ENCODE data around the gene TRHDE. TPM values are rescaled to one million over a fixed set of nuclear protein-coding genes. Genes with fewer than 3 reads are reported as not detected.

The TRHDE gene
- total RNA-seq, 1 donor from 2014 or later = 0.51 TPM

GRCh38 chr12:72574138-72574537 is 302.0 kb downstream of the TRHDE start:
- H3K4me1 Mint-ChIP-seq = no peaks in the 10 kb centered on the region
- no peak for DNase-seq (ENCODE audit: low read depth, low spot score)
- no peak for TF ChIP-seq CTCF (conservative IDR thresholded peaks at IDR 0.05)
- no peaks in the 10 kb centered on the region for H3K27me3 Mint-ChIP-seq (ENCODE audit: low read depth)
- no peak overlapping the region for H3K27ac Mint-ChIP-seq (ENCODE audit: unreplicated experiment)
- no peak overlapping the region for H3K4me3 Mint-ChIP-seq
- no peaks in the 10 kb centered on the region for H3K9me3 Mint-ChIP-seq
- H3K36me3 Mint-ChIP-seq (ENCODE audit: low read depth) = no peaks in the 10 kb centered on the region

- DNase-seq (ENCODE audit: low read depth, low spot score) = no peak
- no peaks in the 10 kb centered on the region for H3K36me3 Mint-ChIP-seq (ENCODE audit: low read depth)
- no peaks in the 10 kb centered on the region for H3K27me3 Mint-ChIP-seq (ENCODE audit: low read depth)
These were observed 306.2 kb downstream of the TRHDE start for GRCh38 chr12:72578327-72578726.

GRCh38 chr12:72586456-72586855 is 314.3 kb downstream of the TRHDE start:
- no peak overlapping the region for H3K4me3 Mint-ChIP-seq
- no peak overlapping the region for H3K27ac Mint-ChIP-seq (ENCODE audit: unreplicated experiment)
- no peak for TF ChIP-seq CTCF (conservative IDR thresholded peaks at IDR 0.05)
- DNase-seq (ENCODE audit: low read depth, low spot score) = no peak
- H3K36me3 Mint-ChIP-seq (ENCODE audit: low read depth) = no peaks in the 10 kb centered on the region
- peaks cover 3% of the 10 kb centered on the region for H3K9me3 Mint-ChIP-seq
- H3K27me3 Mint-ChIP-seq (ENCODE audit: low read depth) = no peaks in the 10 kb centered on the region
- H3K4me1 Mint-ChIP-seq = no peaks in the 10 kb centered on the region

More at GRCh38 chr12:72578327-72578726, 306.2 kb downstream of the TRHDE start:
- H3K4me3 Mint-ChIP-seq = no peak overlapping the region
- no peak for TF ChIP-seq CTCF (conservative IDR thresholded peaks at IDR 0.05)
- no peak overlapping the region for H3K27ac Mint-ChIP-seq (ENCODE audit: unreplicated experiment)
- no peaks in the 10 kb centered on the region for H3K9me3 Mint-ChIP-seq
- no peaks in the 10 kb centered on the region for H3K4me1 Mint-ChIP-seq

DNA sequence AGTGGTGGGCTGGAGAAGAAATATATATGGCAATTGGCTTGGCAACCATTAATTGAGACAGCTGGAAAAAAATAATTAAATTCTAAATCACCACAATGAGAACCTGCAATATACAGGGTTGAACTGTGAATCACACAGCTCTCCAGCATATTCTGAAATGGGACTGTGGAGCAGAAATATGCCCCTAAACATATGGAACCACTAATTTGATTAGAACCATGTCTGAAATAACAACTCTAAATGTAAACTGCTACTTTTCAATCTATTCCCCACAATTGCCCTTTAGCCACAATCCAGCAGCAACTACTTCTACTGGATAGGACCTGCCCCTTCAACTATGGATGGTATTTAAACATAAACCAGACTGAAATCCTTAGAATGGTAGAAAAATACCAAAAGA is 330.4 kb downstream of the TRHDE start:
- no peaks in the 10 kb centered on the region for H3K4me1 Mint-ChIP-seq

GRCh38 chr12:72605975-72606374 is 333.8 kb downstream of the TRHDE start:
- Mint-ChIP-seq H3K4me1 (peaks cover 4% of the 10 kb centered on the region), H3K27ac (ENCODE audit: unreplicated experiment) (no peak overlapping the region), H3K4me3 (no peak overlapping the region), H3K9me3 (peaks cover 2% of the 10 kb centered on the region), H3K27me3 (ENCODE audit: low read depth) (no peaks in the 10 kb centered on the region), H3K36me3 (ENCODE audit: low read depth) (peaks cover 2% of the 10 kb centered on the region)
- no peak for DNase-seq (ENCODE audit: low read depth, low spot score)
- no peak for TF ChIP-seq CTCF (conservative IDR thresholded peaks at IDR 0.05)

More for the DNA sequence above, 330.4 kb downstream of the TRHDE start:
- DNase-seq (ENCODE audit: low read depth, low spot score) = no peak
- TF ChIP-seq CTCF (conservative IDR thresholded peaks at IDR 0.05) = no peak
- H3K27ac Mint-ChIP-seq (ENCODE audit: unreplicated experiment) = no peak overlapping the region
- H3K4me3 Mint-ChIP-seq = no peak overlapping the region
- peaks cover 6% of the 10 kb centered on the region for H3K9me3 Mint-ChIP-seq
- H3K27me3 Mint-ChIP-seq (ENCODE audit: low read depth) = no peaks in the 10 kb centered on the region
- peaks cover 4% of the 10 kb centered on the region for H3K36me3 Mint-ChIP-seq (ENCODE audit: low read depth)

DNA sequence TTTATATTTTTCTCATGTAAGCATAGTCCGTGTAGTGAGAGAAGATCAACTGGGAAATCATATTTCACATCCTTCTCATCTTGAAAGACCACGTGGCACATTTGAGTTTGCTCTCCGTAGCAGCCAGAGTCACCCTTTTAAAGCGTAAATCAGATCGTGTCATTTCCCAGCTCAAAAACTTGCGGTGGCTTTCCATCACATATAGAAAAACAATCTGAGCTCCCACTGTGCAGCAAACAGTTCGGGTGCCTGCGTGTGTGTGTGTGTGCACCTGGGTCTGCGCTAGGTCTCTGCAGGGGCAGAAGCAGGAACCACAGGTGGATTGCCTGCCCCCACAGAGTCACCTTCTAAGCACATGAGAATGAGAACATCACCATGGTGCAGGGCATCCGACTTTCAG is 338.2 kb downstream of the TRHDE start:
- no peak overlapping the region for H3K4me3 Mint-ChIP-seq
- H3K27ac Mint-ChIP-seq (ENCODE audit: unreplicated experiment) = no peak overlapping the region
- H3K4me1 Mint-ChIP-seq = peaks cover 17% of the 10 kb centered on the region
- no peaks in the 10 kb centered on the region for H3K27me3 Mint-ChIP-seq (ENCODE audit: low read depth)
- no peaks in the 10 kb centered on the region for H3K36me3 Mint-ChIP-seq (ENCODE audit: low read depth)
- DNase-seq (ENCODE audit: low read depth, low spot score) = no peak
- no peaks in the 10 kb centered on the region for H3K9me3 Mint-ChIP-seq
- no peak for TF ChIP-seq CTCF (conservative IDR thresholded peaks at IDR 0.05)

Measured in neural crest cell (in vitro differentiated cells).